ENCODE results near the gene LRRFIP2. TPM values are rescaled to one million over a fixed set of nuclear protein-coding genes. Genes with fewer than 3 reads are reported as not detected.

LRRFIP2 gene
- total and polyA plus RNA-seq, 2 of the 8 experiments (the other 6 are each of a cell fraction or from before 2014, with no cell fraction given): 8.8 to 25.6 TPM

GRCh38 chr3:37210230-37210629 is 35.8 kb upstream of the LRRFIP2 start:
- no peak overlapping the region for H2BK15ac ChIP-seq (ENCODE audit: low read length)
- no peaks in the 10 kb centered on the region; the same call in 1 of the 2 replicates for H3K23me2 ChIP-seq (ENCODE audit: low read depth, low read length)
- no peak overlapping the region for H2BK12ac ChIP-seq (ENCODE audit: low read depth, low read length)
- H3K4me2 ChIP-seq (ENCODE audit: insufficient read depth in 1 of 2, low read depth in 2 of 2, low read length in 2 of 2): no peak overlapping the region
- TF ChIP-seq POU5F1 (IDR thresholded peaks at IDR 0.05; ENCODE audit: low read depth, low read length) (no peak), MAFK (IDR thresholded peaks at IDR 0.05; ENCODE audit: low read depth, low read length) (no peak), SRF (IDR thresholded peaks at IDR 0.05; ENCODE audit: low read depth, low read length) (no peak)
- TF ChIP-seq, protein P1, sequence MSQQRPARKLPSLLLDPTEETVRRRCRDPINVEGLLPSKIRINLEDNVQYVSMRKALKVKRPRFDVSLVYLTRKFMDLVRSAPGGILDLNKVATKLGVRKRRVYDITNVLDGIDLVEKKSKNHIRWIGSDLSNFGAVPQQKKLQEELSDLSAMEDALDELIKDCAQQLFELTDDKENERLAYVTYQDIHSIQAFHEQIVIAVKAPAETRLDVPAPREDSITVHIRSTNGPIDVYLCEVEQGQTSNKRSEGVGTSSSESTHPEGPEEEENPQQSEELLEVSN (IDR thresholded peaks at IDR 0.05): no peak
- 86% methylated on average over 4 of the region's 4 CpGs; no CpG with 5 or more reads in 1 of the 2 experiments for WGBS, 2 experiments (ENCODE audit: extremely low coverage in 1 of 2, insufficient coverage in 1 of 2, insufficient read length in 1 of 2, insufficient replicate concordance in 2 of 2, low coverage in 1 of 2, low lambda C conversion rate in 2 of 2, missing lambda C conversion rate in 1 of 2)
- H2BK20ac ChIP-seq (ENCODE audit: low read length): no peak overlapping the region
- ChIA-PET POLR2A (ENCODE audit: partially characterized antibody) (interaction anchor here (0.7 kb wide), 1 partner anchor 163 kb away, joined by 3 read pairs; no protein-coding TSS in a partner anchor), CTCF (ENCODE audit: partially characterized antibody) (interaction anchor here (0.8 kb wide), 2 partner anchors 11 to 179 kb away, joined by 3 read pairs; no protein-coding TSS in a partner anchor)
- no peaks in the 10 kb centered on the region; a peak in 2 of 4 replicates for H3K9me3 ChIP-seq (ENCODE audit: insufficient read depth in 2 of 2, low read depth in 1 of 2, low read length in 1 of 2)
- no peak overlapping the region for H4K5ac ChIP-seq (ENCODE audit: insufficient read length, low read depth, low read length)
- H4K91ac ChIP-seq (replicated peaks; ENCODE audit: insufficient read length, low read length): no peak overlapping the region
- H3K9ac ChIP-seq (replicated peaks in 1 of 4; ENCODE audit: extremely low read depth in 1 of 4, low read depth in 3 of 4, low read length in 3 of 4): no peak overlapping the region
- no peaks in the 10 kb centered on the region for H3K4me1 ChIP-seq (replicated peaks in 1 of 4; ENCODE audit: control insufficient read depth in 3 of 4, insufficient read depth in 4 of 4, low read length in 3 of 4)
- no peak for DNase-seq (ENCODE audit: low read depth in 1 of 2, low spot score in 2 of 2)
- H3K36me3 ChIP-seq (ENCODE audit: control insufficient read depth in 2 of 4, insufficient read depth in 4 of 4, low read length in 3 of 4): no peaks in the 10 kb centered on the region
- FAIRE-seq: no peak
- H2BK5ac ChIP-seq (ENCODE audit: low read depth, low read length): no peak overlapping the region
- no peak overlapping the region for H2AK5ac ChIP-seq (ENCODE audit: low read depth, low read length)
- H2BK120ac ChIP-seq (replicated peaks; ENCODE audit: low read depth, low read length): no peak overlapping the region
- no peak overlapping the region for H3K56ac ChIP-seq (replicated peaks; ENCODE audit: insufficient read length, low read depth, low read length)
- no peak overlapping the region for H3K14ac ChIP-seq (ENCODE audit: insufficient read length)
- H3K4me3 ChIP-seq (ENCODE audit: extremely low read depth in 1 of 4, insufficient read depth in 2 of 4, low read depth in 3 of 4, low read length in 4 of 4): no peak overlapping the region
- H4K20me1 ChIP-seq (replicated peaks in 1 of 2; ENCODE audit: control insufficient read depth in 1 of 2, insufficient read depth in 2 of 2, low read length in 2 of 2): no peaks in the 10 kb centered on the region
- H3K23ac ChIP-seq (ENCODE audit: insufficient read length): no peak overlapping the region
- H3K4ac ChIP-seq (replicated peaks; ENCODE audit: insufficient read length, low read depth, low read length): no peak overlapping the region
- no peaks in the 10 kb centered on the region for H3K27me3 ChIP-seq (replicated peaks in 1 of 4; ENCODE audit: control insufficient read depth in 3 of 4, extremely low read depth in 1 of 4, insufficient read depth in 3 of 4, low read length in 3 of 4)
- no peak overlapping the region for H4K8ac ChIP-seq (ENCODE audit: extremely low read depth, insufficient read depth, low read length)
- H3K27ac ChIP-seq (ENCODE audit: low read depth, low read length): no peak overlapping the region
- H3K79me2 ChIP-seq (ENCODE audit: control insufficient read depth in 1 of 2, insufficient read depth in 2 of 2, low read length in 2 of 2): no peaks in the 10 kb centered on the region
- no peaks in the 10 kb centered on the region for H3K79me1 ChIP-seq (ENCODE audit: low read depth, low read length)
- 0 out of 2 replicates have a peak overlapping the region, but pooled peaks have one; percentile 37 for H2AFZ ChIP-seq (ENCODE audit: low read length)
- H3K18ac ChIP-seq (ENCODE audit: extremely low read depth, low read length): no peak overlapping the region
